ENCODE results near the gene ISCU. TPM values are rescaled to one million over a fixed set of nuclear protein-coding genes. Genes with fewer than 3 reads are reported as not detected.

The ISCU gene
- total and polyA plus RNA-seq, 9 of the 15 experiments (the other 6 are each of a cell fraction or from before 2014, with no cell fraction given), result 15.9 to 92.5 (median 77.3) TPM

GRCh38 chr12:108559748-108560147 is 2.6 kb upstream of the ISCU start:
- WGBS (ENCODE audit: insufficient coverage, low coverage, missing lambda C conversion rate), result 2% methylated on average over 3 of the region's 3 CpGs
- in situ Hi-C loops (cut with MboI), result loop anchor here (5.0 kb wide), 2 partner anchors 243 to 533 kb away; partner anchors contain the start of gene ALKBH2
- H3K9ac ChIP-seq (ENCODE audit: insufficient read depth in 1 of 2, low read depth in 2 of 2, low read length in 2 of 2), result peak overlapping the region; percentile 90 to 96
- no peak for TF ChIP-seq SAP30 (IDR thresholded peaks at IDR 0.05; ENCODE audit: borderline replicate concordance, insufficient read depth, low read depth, low read length, poor library complexity, severe bottlenecking)
- TF ChIP-seq ZNF584 (CRISPR knock-in tag; IDR thresholded peaks at IDR 0.05; ENCODE audit: low read depth), result no peak
- TF ChIP-seq PCBP2 (IDR thresholded peaks at IDR 0.05; ENCODE audit: low read depth, low read length, poor library complexity, severe bottlenecking), result no peak
- TF ChIP-seq ZNF134 (CRISPR knock-in tag; conservative IDR thresholded peaks at IDR 0.05), result no peak
- TF ChIP-seq CTCF (IDR thresholded peaks at IDR 0.05 in 2 of 3, conservative IDR thresholded peaks at IDR 0.05 in 1 of 3; ENCODE audit: insufficient read depth in 2 of 3, low read depth in 1 of 3, low read length in 3 of 3), result peak in 1 of 3 experiments; percentile 23; a peak in 1 of 6 replicates
- no peak for TF ChIP-seq TAF1 (IDR thresholded peaks at IDR 0.05; ENCODE audit: control insufficient read depth, extremely low read depth, insufficient read depth, low read length, severe bottlenecking)
- TF ChIP-seq CTCFL (IDR thresholded peaks at IDR 0.05; ENCODE audit: borderline replicate concordance, insufficient read depth, low read depth, low read length, poor library complexity, severe bottlenecking), result peak; percentile 17
- TF ChIP-seq CCNT2 (IDR thresholded peaks at IDR 0.05; ENCODE audit: borderline replicate concordance, extremely low read depth, insufficient read length, low read depth, low read length), result no peak
- TF ChIP-seq YY1 (IDR thresholded peaks at IDR 0.05; ENCODE audit: borderline replicate concordance in 1 of 3, control insufficient read depth in 1 of 3, extremely low read depth in 1 of 3, insufficient read depth in 3 of 3, insufficient read length in 1 of 3, insufficient replicate concordance in 2 of 3, low read depth in 1 of 3, low read length in 2 of 3), result peak in 1 of 3 experiments; percentile 51
- TF ChIP-seq MYC (IDR thresholded peaks at IDR 0.05; ENCODE audit: low read depth, low read length), result 0 out of 2 replicates have a peak, but pooled peaks have one; percentile 39
- no peak for TF ChIP-seq MYC (CRISPR knock-in tag; IDR thresholded peaks at IDR 0.05; ENCODE audit: borderline replicate concordance, low read depth)
- no peak for TF ChIP-seq MTA2 (IDR thresholded peaks at IDR 0.05; ENCODE audit: low read depth)
- no peak for TF ChIP-seq NCOA1 (IDR thresholded peaks at IDR 0.05; ENCODE audit: low read depth)
- no peak for TF ChIP-seq NR2C2 (CRISPR knock-in tag; IDR thresholded peaks at IDR 0.05)
- peak; percentile 42; the same call in 1 of the 2 replicates for TF ChIP-seq NR2C2 (tag; IDR thresholded peaks at IDR 0.05)
- no peak for TF ChIP-seq GTF2E2 (tag; IDR thresholded peaks at IDR 0.05)
- TF ChIP-seq TCF3 (CRISPR knock-in tag; IDR thresholded peaks at IDR 0.05), result 0 out of 2 replicates have a peak, but pooled peaks have one; percentile 3

More at GRCh38 chr12:108559748-108560147, 2.6 kb upstream of the ISCU start:
- Histone ChIP-seq H3K79me2 (ENCODE audit: control insufficient read depth, insufficient read depth, low read length) (peaks cover 91% of the 10 kb centered on the region), H3K27ac (ENCODE audit: extremely low read depth, low read depth, low read length) (peak overlapping the region; percentile 97), H3K27me3 (ENCODE audit: control insufficient read depth in 2 of 2, insufficient read depth in 2 of 2, low read length in 2 of 2) (no peaks in the 10 kb centered on the region), H3K4me1 (replicated peaks in 1 of 2; ENCODE audit: control insufficient read depth in 2 of 2, insufficient read depth in 2 of 2, low read length in 2 of 2) (peaks cover 11 to 20% of the 10 kb centered on the region in 2 experiments), H4K20me1 (replicated peaks; ENCODE audit: control insufficient read depth, insufficient read depth, low read length) (peaks cover 16% of the 10 kb centered on the region; the same call in 1 of the 2 replicates), H3K4me2 (ENCODE audit: insufficient read depth, low read length) (peak overlapping the region; percentile 99), H2AFZ (ENCODE audit: low read depth, low read length) (no peak overlapping the region), H3K4me3 (peak overlapping the region; percentile 93), H3K9me3 (replicated peaks; ENCODE audit: control insufficient read depth, insufficient read depth, low read depth, low read length) (no peaks in the 10 kb centered on the region), H3K9me1 (ENCODE audit: control insufficient read depth, insufficient read depth, low read length) (no peaks in the 10 kb centered on the region), H3K36me3 (ENCODE audit: control insufficient read depth, insufficient read depth, low read length) (peaks cover 46% of the 10 kb centered on the region)
- ATAC-seq (no peak), FAIRE-seq (no peak), DNase-seq (ENCODE audit: extremely low read depth in 1 of 4, low spot score in 3 of 4) (peak in 3 of 4 experiments; percentile 14 to 65 (median 15))
- POLR2A ChIA-PET, result interaction anchor here (0.6 to 2.4 kb wide), 9 partner anchors 10 to 76 kb away, joined by 3 to 18 read pairs (median 4); partner anchors contain the start of gene FICD
- CTCF ChIA-PET (ENCODE audit: low intra/inter-chr PET ratio), result no interaction called here
- BruUV-seq (replicated peaks), result no TSS peak
- intact Hi-C loops (cut with micrococcal nuclease), result loop anchor here (5.0 kb wide), 3 partner anchors 173 to 393 kb away; partner anchors contain the start of genes CORO1C and SSH1
